ENCODE results near the gene DHX9. TPM values are rescaled to one million over a fixed set of nuclear protein-coding genes. Genes with fewer than 3 reads are reported as not detected.

DHX9 gene
- total and polyA plus RNA-seq, 2 of the 13 experiments (the other 11 are each of a cell fraction or from before 2014, with no cell fraction given), result 84.8 to 211 TPM

GRCh38 chr1:182872881-182873280 is 33.7 kb downstream of the DHX9 start:
- TF ChIP-seq HDAC1 (CRISPR knock-in tag; IDR thresholded peaks at IDR 0.05) (no peak), RBM39 (IDR thresholded peaks at IDR 0.05; ENCODE audit: low read depth, low read length, poor library complexity, severe bottlenecking) (no peak), IKZF1 (IDR thresholded peaks at IDR 0.05) (no peak)
- in situ Hi-C loops (cut with HindIII; ENCODE audit: extremely low pct_ligation_motif_present, low pct_unique_long_range_greater_than_20kb), result loop anchor here (25.0 kb wide), 1 partner anchor 264 kb away; no protein-coding TSS in a partner anchor
- no peaks in the 10 kb centered on the region for H3K4me1 ChIP-seq (ENCODE audit: insufficient read depth, low read length)
- DNase-seq (ENCODE audit: low spot score) (no peak), FAIRE-seq (no peak), ATAC-seq (no peak)
- no peak overlapping the region for H3K9ac ChIP-seq (ENCODE audit: insufficient read depth, low read depth, low read length)
- intact Hi-C loops (cut with micrococcal nuclease; ENCODE audit: unreplicated experiment), result no loop called here
- peaks cover 19 to 95% of the 10 kb centered on the region in 2 experiments for H3K36me3 ChIP-seq (replicated peaks in 1 of 2; ENCODE audit: control insufficient read depth in 1 of 2, insufficient read depth in 2 of 2, low read length in 2 of 2)
- WGBS (ENCODE audit: low lambda C conversion rate), result 98% methylated on average over 3 of the region's 3 CpGs
- H3K27ac ChIP-seq (ENCODE audit: extremely low read length, insufficient read depth, low read length), result no peak overlapping the region
- H3K27me3 ChIP-seq (ENCODE audit: control insufficient read depth in 1 of 2, insufficient read depth in 2 of 2, low read length in 2 of 2), result no peaks in the 10 kb centered on the region
- CTCF ChIA-PET (ENCODE audit: low intra/inter-chr PET ratio, low total read pairs), result no interaction called here
- no peak overlapping the region for H3K4me3 ChIP-seq (replicated peaks in 1 of 3; ENCODE audit: insufficient read depth in 1 of 3, low read depth in 2 of 3, low read length in 3 of 3)
- H3K4me2 ChIP-seq (ENCODE audit: low read depth, low read length), result no peak overlapping the region
- no peaks in the 10 kb centered on the region for H3K79me2 ChIP-seq (ENCODE audit: insufficient read depth, low read length)
- POLR2A ChIA-PET, result no interaction called here
- BruUV-seq (replicated peaks), result no TSS peak
- H4K20me1 ChIP-seq (ENCODE audit: insufficient read depth, low read length), result 0 out of 2 replicates have a peak, but pooled peaks cover 3% of the 10 kb centered on the region
- H2AFZ ChIP-seq (ENCODE audit: low read length), result no peak overlapping the region
- no peaks in the 10 kb centered on the region for H3K9me3 ChIP-seq (ENCODE audit: low read length)

- no peak overlapping the region for H3K4me3 ChIP-seq (replicated peaks in 1 of 3; ENCODE audit: insufficient read depth in 1 of 3, low read depth in 2 of 3, low read length in 3 of 3)
- H3K9ac ChIP-seq (ENCODE audit: insufficient read depth, low read depth, low read length), result no peak overlapping the region
- CTCF ChIA-PET (ENCODE audit: low intra/inter-chr PET ratio, low total read pairs), result no interaction called here
- no peak overlapping the region for H2AFZ ChIP-seq (ENCODE audit: low read length)
- no TSS peak for BruUV-seq (replicated peaks)
- WGBS (ENCODE audit: low lambda C conversion rate), result 98% methylated on average over 2 of the region's 2 CpGs
- no peaks in the 10 kb centered on the region for H3K79me2 ChIP-seq (ENCODE audit: insufficient read depth, low read length)
- intact Hi-C loops (cut with micrococcal nuclease; ENCODE audit: unreplicated experiment), result no loop called here
- 0 out of 2 replicates have a peak, but pooled peaks cover 4% of the 10 kb centered on the region for H4K20me1 ChIP-seq (ENCODE audit: insufficient read depth, low read length)
- in situ Hi-C loops (cut with HindIII; ENCODE audit: extremely low pct_ligation_motif_present, low pct_unique_long_range_greater_than_20kb), result no loop called here
- FAIRE-seq, result no peak
- no peak overlapping the region for H3K27ac ChIP-seq (ENCODE audit: extremely low read length, insufficient read depth, low read length)
- H3K27me3 ChIP-seq (ENCODE audit: control insufficient read depth in 1 of 2, insufficient read depth in 2 of 2, low read length in 2 of 2), result no peaks in the 10 kb centered on the region
- peaks cover 24 to 97% of the 10 kb centered on the region in 2 experiments for H3K36me3 ChIP-seq (replicated peaks in 1 of 2; ENCODE audit: control insufficient read depth in 1 of 2, insufficient read depth in 2 of 2, low read length in 2 of 2)
- H3K4me1 ChIP-seq (ENCODE audit: insufficient read depth, low read length), result no peaks in the 10 kb centered on the region
- POLR2A ChIA-PET, result no interaction called here
- H3K4me2 ChIP-seq (ENCODE audit: low read depth, low read length), result no peak overlapping the region
- H3K9me3 ChIP-seq (ENCODE audit: low read length), result no peaks in the 10 kb centered on the region
- no peak for ATAC-seq
- no peak for DNase-seq (ENCODE audit: low spot score)
- TF ChIP-seq STAT6 (CRISPR knock-in tag; IDR thresholded peaks at IDR 0.05; ENCODE audit: borderline replicate concordance) (no peak), ZSCAN9 (CRISPR knock-in tag; IDR thresholded peaks at IDR 0.05; ENCODE audit: borderline replicate concordance) (no peak), ZNF143 (CRISPR knock-in tag; IDR thresholded peaks at IDR 0.05) (no peak), HIC2 (CRISPR knock-in tag; IDR thresholded peaks at IDR 0.05; ENCODE audit: low read depth) (no peak), ARID4A (CRISPR knock-in tag; IDR thresholded peaks at IDR 0.05; ENCODE audit: borderline replicate concordance) (no peak), GTF3A (CRISPR knock-in tag; conservative IDR thresholded peaks at IDR 0.05) (no peak), KDM2A (CRISPR knock-in tag; IDR thresholded peaks at IDR 0.05; ENCODE audit: borderline replicate concordance, low read depth) (no peak)
Measured at GRCh38 chr1:182875889-182876288, 36.7 kb downstream of the DHX9 start.
